Measurements from ENCODE around the gene KAT2A. TPM values are rescaled to one million over a fixed set of nuclear protein-coding genes. Genes with fewer than 3 reads are reported as not detected.
"Not testable (repeated sequence)": the region's sequence is repeated elsewhere in the genome, so short reads cannot be mapped to it uniquely, and the experiment has no call there.

Gene KAT2A
- 19.9 and 22.3 TPM in 2 replicates for total RNA-seq (2014; rRNA removed; shearing (Covaris generic))

GRCh38 chr17:42120770-42121769, at the start of gene KAT2A:
TSS of gene KAT2A (minus strand) at chr17:42121367. CDS start at chr17:42121304, 63 bp downstream.
- peak; percentile 77 for DNase-seq (ENCODE audit: low spot score)

GRCh38 chr17:42169351-42169750, 48.2 kb upstream of the KAT2A start:
- DNase-seq (ENCODE audit: low spot score) = no peak

GRCh38 chr17:42167807-42168206, 46.6 kb upstream of the KAT2A start:
- DNase-seq (ENCODE audit: low spot score) = no peak

GRCh38 chr17:42166196-42166763, 45.1 kb upstream of the KAT2A start:
- DNase-seq (ENCODE audit: low spot score) = no peak

- DNase-seq (ENCODE audit: low spot score) = no peak
Measured at GRCh38 chr17:42165751-42166150, 44.6 kb upstream of the KAT2A start.

DNA sequence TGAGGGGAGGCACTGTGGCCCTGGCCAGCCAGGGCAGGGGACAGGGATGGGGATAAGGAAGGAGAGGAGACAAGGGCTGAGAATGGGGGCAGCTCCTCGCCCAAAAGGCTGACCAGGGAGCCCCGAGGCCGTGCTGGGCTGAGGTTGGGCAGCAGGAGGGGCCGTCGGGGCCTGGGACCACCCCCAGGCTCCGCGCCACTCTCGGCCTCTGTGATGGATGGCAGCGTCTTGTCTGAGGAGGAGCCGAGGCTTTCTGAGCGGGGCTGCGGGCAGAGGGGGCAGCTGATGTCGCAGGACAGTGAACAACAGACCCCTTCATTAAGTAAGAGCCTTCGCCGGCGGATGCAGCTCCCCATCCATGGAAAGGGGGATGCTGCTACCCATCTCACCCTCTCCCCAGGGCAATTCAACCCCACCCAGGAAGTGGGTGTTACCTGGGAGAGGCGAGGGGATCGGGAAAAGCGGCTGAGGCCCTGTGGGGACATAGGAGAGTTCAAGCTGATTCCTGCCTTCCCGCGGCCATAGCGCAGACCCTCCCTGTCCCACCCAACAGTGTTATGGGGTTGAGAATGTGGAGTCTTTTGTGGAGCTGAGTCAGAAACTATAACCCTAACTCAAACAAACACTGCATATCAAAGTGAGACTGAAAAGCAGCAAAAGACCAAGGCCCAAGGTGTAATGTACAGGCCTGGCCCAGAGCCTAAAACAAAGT, 42.7 kb upstream of the KAT2A start:
- DNase-seq (ENCODE audit: low spot score) = no peak

- no peak for DNase-seq (ENCODE audit: low spot score)
Measured at GRCh38 chr17:42163113-42163512, 41.9 kb upstream of the KAT2A start.

DNA sequence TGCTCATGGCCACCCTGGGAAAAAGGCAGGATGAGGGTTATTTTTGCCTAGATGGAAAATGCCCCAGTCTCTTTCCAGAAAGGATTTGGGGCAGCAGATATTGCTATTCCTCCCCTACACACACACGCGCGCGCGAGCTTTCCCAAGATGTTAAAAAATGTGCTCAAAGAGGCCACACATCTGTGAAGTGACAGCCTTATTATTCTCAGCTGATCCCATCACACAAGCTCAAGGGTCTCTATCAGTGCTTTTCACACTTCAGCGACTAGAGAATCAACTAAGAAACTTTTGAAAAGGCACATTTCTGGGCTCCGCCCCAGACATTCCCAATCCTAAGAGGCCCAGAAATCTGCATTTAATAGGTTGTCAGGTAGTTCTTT, 39.4 kb upstream of the KAT2A start:
- no peak for DNase-seq (ENCODE audit: low spot score)

DNA sequence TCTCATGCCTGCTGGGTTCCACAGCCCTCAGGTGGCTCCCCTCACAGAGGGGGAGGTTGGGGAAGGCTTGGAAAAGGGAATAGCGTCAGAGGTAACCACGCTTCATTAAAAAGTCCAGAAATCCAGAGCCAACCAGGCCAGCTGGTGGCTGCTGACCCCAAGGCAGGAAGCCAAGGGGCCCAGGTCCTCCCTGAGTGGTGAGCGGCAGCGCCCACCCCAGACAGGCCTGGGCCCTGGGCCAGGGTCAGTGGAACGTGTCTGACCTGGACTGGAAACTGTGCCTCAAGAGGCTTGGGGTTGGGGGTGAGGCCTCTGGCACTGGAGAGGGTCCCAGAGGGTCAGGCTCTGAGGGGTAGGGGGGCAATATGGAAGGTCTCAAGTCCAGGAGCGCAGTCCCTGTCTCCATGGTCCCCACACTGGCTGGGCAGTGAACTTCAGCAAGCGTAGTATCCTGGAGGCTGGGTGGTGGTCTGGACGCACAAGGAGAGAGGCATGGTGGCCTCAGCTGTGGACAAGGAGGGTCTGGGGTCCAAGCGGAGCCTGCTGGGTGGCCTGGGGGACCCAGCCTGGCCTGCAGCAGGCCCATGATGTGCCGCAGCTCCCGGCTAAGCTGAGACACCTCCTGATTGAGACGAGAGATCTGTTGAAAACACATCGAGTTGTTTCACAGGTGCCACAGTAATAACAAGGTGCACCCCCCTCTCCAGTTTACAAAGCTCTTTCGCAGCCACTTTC, 38.8 kb upstream of the KAT2A start:
- DNase-seq (ENCODE audit: low spot score) = no peak

DNA sequence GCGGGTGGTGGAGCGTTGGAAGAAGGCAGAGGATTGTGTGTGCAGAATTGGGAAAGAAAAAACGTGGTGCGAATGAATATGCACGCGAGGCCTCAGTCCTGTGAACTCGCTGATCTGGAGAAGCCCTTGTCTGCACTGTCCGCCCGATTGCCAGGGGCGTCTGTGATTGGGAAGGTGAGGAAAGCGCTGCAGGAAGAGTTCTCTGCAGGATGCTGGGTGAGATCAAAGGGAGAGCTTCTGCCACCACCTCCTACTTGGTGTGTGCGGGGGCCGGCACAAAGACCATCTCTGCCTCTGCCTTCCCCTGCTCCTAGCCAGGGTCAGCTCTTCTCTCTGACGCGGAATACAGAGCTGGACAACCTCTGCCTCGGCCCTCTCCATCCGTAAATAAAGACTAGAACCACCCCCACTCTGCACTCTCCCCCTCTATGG, 34.5 kb upstream of the KAT2A start:
- DNase-seq (ENCODE audit: low spot score) = no peak

DNA sequence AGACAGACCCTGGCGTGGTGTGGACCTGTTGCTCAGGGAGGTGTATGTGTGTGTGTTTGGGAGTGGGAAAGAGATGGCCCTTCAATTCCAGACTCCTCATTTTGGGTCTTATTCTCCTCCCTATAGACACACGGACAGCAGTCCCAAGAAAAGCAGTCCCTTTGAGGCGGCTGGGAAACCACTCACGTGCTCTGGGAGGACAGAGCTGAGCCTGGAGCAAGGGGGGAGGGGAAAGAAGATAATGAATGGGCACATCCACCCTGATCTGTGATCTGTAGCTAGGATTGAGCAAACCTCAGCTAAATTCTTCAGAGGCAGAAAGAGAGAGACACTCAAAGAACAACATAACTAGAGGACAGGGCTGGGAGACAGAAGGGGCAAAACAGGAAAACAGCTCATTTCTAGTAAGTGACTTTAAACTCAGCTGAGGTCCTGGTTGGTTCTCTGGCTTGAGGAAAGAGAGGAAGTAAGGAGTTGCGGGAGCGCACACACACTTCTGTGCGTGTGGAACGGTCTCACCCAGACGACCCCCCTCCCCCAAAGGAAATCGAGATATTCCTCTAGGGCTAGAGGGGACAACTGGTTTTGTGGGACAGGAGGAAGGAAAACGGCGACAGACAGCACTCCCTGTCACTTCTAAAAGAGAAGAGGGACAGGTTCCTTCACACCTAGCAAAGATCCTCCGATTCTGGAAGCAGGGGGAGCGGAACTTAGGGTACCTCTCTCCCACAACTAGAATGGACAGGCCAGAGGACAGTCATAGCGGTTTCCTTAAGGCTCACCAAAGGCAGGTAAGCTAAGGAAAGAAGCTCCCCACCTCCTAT, 33.0 kb upstream of the KAT2A start:
- no peak for DNase-seq (ENCODE audit: low spot score)

DNA sequence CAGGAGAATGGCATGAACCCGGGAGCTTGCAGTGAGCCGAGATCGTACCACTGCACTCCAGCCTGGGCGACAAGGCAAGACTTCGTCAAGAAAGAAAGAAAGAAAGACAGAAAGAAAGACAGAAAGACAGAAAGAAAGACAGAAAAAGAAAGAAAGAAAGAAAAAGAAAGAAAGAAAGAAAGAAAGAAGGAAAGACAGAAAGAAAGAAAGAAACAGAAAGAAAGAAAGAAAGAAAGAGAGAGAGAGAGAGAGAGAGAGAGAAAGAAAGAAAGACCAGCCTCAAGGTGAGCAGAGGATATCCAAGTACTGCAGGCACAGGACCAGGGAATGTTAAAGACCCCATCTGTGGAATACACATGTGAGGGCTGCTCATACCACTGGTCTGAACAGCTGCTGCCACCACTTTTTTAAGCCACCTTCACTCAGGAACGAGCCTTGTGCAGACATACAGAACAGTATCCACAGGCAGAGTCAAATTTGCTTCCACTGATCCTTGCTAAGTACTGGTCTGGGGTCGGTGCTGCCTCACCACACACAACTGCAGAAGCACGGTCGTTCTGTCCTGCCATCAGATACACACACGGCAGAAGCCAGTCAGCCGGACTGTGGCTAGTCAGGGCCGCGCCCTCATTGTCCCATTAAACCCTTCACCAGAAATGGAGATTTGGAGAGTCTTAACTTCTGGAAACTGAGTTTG, 25.9 kb upstream of the KAT2A start:
- no peak for DNase-seq (ENCODE audit: low spot score)

DNA sequence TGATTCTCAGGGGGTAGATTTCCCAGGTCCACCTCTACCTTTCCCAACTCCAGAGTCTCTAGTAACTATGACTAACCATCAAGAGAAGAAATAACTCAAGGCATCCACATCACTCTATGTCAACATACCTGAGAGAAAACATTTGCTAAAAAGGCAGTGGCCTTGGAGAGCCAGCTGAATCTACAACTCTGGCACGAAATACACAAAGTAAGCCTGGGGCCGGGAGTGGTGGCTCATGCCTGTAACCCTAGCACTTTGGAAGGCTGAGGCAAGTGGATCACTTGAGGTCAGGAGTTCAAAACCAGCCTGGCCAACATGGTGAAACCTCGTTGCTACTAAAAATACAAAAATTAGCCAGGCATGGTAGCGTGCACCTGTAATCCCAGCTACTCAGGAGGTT, 22.0 kb upstream of the KAT2A start:
- DNase-seq (ENCODE audit: low spot score) = not testable (repeated sequence)

GRCh38 chr17:42142371-42142896, 21.3 kb upstream of the KAT2A start:
- DNase-seq (ENCODE audit: low spot score) = peak; percentile 26

- no peak for DNase-seq (ENCODE audit: low spot score)
Measured at GRCh38 chr17:42141382-42141781, 20.2 kb upstream of the KAT2A start.

GRCh38 chr17:42140690-42141089, 19.5 kb upstream of the KAT2A start:
- not testable (repeated sequence) for DNase-seq (ENCODE audit: low spot score)

GRCh38 chr17:42138749-42139492, 17.8 kb upstream of the KAT2A start:
- no peak for DNase-seq (ENCODE audit: low spot score)

- no peak for DNase-seq (ENCODE audit: low spot score)
Measured at GRCh38 chr17:42136654-42137051, 15.5 kb upstream of the KAT2A start.

Data from A172 (cell line).